Measurements from ENCODE around the gene ARHGAP11A. TPM values are rescaled to one million over a fixed set of nuclear protein-coding genes. Genes with fewer than 3 reads are reported as not detected.

ARHGAP11A gene
- total and polyA plus RNA-seq, 2 of the 13 experiments (the other 11 are each of a cell fraction or from before 2014, with no cell fraction given) = 5.1 to 46.3 TPM

- H3K4me3 ChIP-seq (replicated peaks in 1 of 3; ENCODE audit: insufficient read depth in 1 of 3, low read depth in 2 of 3, low read length in 3 of 3) = no peak overlapping the region
- ATAC-seq (no peak), DNase-seq (ENCODE audit: low spot score) (no peak), FAIRE-seq (no peak)
- no peaks in the 10 kb centered on the region for H3K79me2 ChIP-seq (ENCODE audit: insufficient read depth, low read length)
- CTCF ChIA-PET (ENCODE audit: low intra/inter-chr PET ratio, low total read pairs) = no interaction called here
- no peak overlapping the region for H3K9ac ChIP-seq (ENCODE audit: insufficient read depth, low read depth, low read length)
- H3K36me3 ChIP-seq (replicated peaks in 1 of 2; ENCODE audit: control insufficient read depth in 1 of 2, insufficient read depth in 2 of 2, low read length in 2 of 2) = no peaks in the 10 kb centered on the region
- intact Hi-C loops (cut with micrococcal nuclease; ENCODE audit: unreplicated experiment) (loop anchor here (5.0 kb wide), 1 partner anchor 116 kb away; no protein-coding TSS in a partner anchor), in situ Hi-C loops (cut with HindIII; ENCODE audit: extremely low pct_ligation_motif_present, low pct_unique_long_range_greater_than_20kb) (no loop called here)
- no peak overlapping the region for H3K27ac ChIP-seq (ENCODE audit: extremely low read length, insufficient read depth, low read length)
- no peaks in the 10 kb centered on the region for H3K27me3 ChIP-seq (ENCODE audit: control insufficient read depth in 1 of 2, insufficient read depth in 2 of 2, low read length in 2 of 2)
- no peak overlapping the region for H2AFZ ChIP-seq (ENCODE audit: low read length)
- POLR2A ChIA-PET = no interaction called here
- H3K9me3 ChIP-seq (ENCODE audit: low read length) = no peaks in the 10 kb centered on the region
- H3K4me2 ChIP-seq (ENCODE audit: low read depth, low read length) = no peak overlapping the region
- WGBS (ENCODE audit: low lambda C conversion rate) = 79% methylated on average over 4 of the region's 4 CpGs
- TF ChIP-seq, protein P1, sequence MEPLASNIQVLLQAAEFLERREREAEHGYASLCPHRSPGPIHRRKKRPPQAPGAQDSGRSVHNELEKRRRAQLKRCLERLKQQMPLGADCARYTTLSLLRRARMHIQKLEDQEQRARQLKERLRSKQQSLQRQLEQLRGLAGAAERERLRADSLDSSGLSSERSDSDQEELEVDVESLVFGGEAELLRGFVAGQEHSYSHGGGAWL (CRISPR knock-in tag; IDR thresholded peaks at IDR 0.05) = no peak
- TF ChIP-seq NFYC (CRISPR knock-in tag; IDR thresholded peaks at IDR 0.05) = no peak
- BruUV-seq (replicated peaks) = no TSS peak
- no peaks in the 10 kb centered on the region for H4K20me1 ChIP-seq (ENCODE audit: insufficient read depth, low read length)
- no peaks in the 10 kb centered on the region for H3K4me1 ChIP-seq (ENCODE audit: insufficient read depth, low read length)
Observed at GRCh38 chr15:32656091-32656490, 40.8 kb downstream of the ARHGAP11A start.

- in situ Hi-C loops (cut with HindIII; ENCODE audit: extremely low pct_ligation_motif_present, low pct_unique_long_range_greater_than_20kb) (no loop called here), intact Hi-C loops (cut with micrococcal nuclease; ENCODE audit: unreplicated experiment) (loop anchor here (5.0 kb wide), 1 partner anchor 116 kb away; no protein-coding TSS in a partner anchor)
- Histone ChIP-seq H3K36me3 (replicated peaks in 1 of 2; ENCODE audit: control insufficient read depth in 1 of 2, insufficient read depth in 2 of 2, low read length in 2 of 2) (no peaks in the 10 kb centered on the region), H3K79me2 (ENCODE audit: insufficient read depth, low read length) (no peaks in the 10 kb centered on the region), H3K4me2 (ENCODE audit: low read depth, low read length) (no peak overlapping the region), H2AFZ (ENCODE audit: low read length) (no peak overlapping the region), H3K27me3 (ENCODE audit: control insufficient read depth in 1 of 2, insufficient read depth in 2 of 2, low read length in 2 of 2) (no peaks in the 10 kb centered on the region), H4K20me1 (ENCODE audit: insufficient read depth, low read length) (no peaks in the 10 kb centered on the region), H3K4me1 (ENCODE audit: insufficient read depth, low read length) (no peaks in the 10 kb centered on the region), H3K27ac (ENCODE audit: extremely low read length, insufficient read depth, low read length) (no peak overlapping the region), H3K9me3 (ENCODE audit: low read length) (no peaks in the 10 kb centered on the region), H3K4me3 (replicated peaks in 1 of 3; ENCODE audit: insufficient read depth in 1 of 3, low read depth in 2 of 3, low read length in 3 of 3) (no peak overlapping the region), H3K9ac (ENCODE audit: insufficient read depth, low read depth, low read length) (no peak overlapping the region)
- ChIA-PET POLR2A (no interaction called here), CTCF (ENCODE audit: low intra/inter-chr PET ratio, low total read pairs) (no interaction called here)
- DNase-seq (ENCODE audit: low spot score) (no peak), FAIRE-seq (no peak), ATAC-seq (no peak)
- no peak for TF ChIP-seq CEBPB (IDR thresholded peaks at IDR 0.05; ENCODE audit: borderline replicate concordance, low read depth, low read length)
- no peak for TF ChIP-seq RFX1 (IDR thresholded peaks at IDR 0.05)
- no peak for TF ChIP-seq RXRB (CRISPR knock-in tag; IDR thresholded peaks at IDR 0.05; ENCODE audit: borderline replicate concordance)
- TF ChIP-seq MAFG (CRISPR knock-in tag; IDR thresholded peaks at IDR 0.05) = no peak
- no peak for TF ChIP-seq RBM39 (IDR thresholded peaks at IDR 0.05; ENCODE audit: low read depth, low read length, poor library complexity, severe bottlenecking)
- TF ChIP-seq ZSCAN22 (CRISPR knock-in tag; IDR thresholded peaks at IDR 0.05) = no peak
- TF ChIP-seq HCFC1 (IDR thresholded peaks at IDR 0.05; ENCODE audit: low read depth, low read length) = no peak
- TF ChIP-seq ATF5 (CRISPR knock-in tag; IDR thresholded peaks at IDR 0.05; ENCODE audit: low read depth) = no peak
- TF ChIP-seq FOXK2 (IDR thresholded peaks at IDR 0.05) = no peak
- BruUV-seq (replicated peaks) = no TSS peak
- WGBS (ENCODE audit: low lambda C conversion rate) = 90% methylated on average over 9 of the region's 9 CpGs
Observed at GRCh38 chr15:32656496-32656895, 41.2 kb downstream of the ARHGAP11A start.

Data from HepG2 (cell line).